Spleen (tissue), 11 donors: ENCODE data around the gene TAL1. TPM values are rescaled to one million over a fixed set of nuclear protein-coding genes. Genes with fewer than 3 reads are reported as not detected.

Experiments used
- DNase-seq: peaks from one replicate; pipeline ENCODE4 v3.0.0-alpha.2; 2020
- H3K27ac ChIP-seq, 8 donors: fragments of 200-600 bp; sonication (generic) in 7 of 8; 1 replicate in 4 of 8; 2 replicates in 4 of 8; pipeline versions ENCODE4 v1.5.0 to v1.8.0; 2016 to 2021; ENCODE audit warnings: inconsistent platforms in 4 of 8, mild to moderate bottlenecking in 4 of 8, moderate library complexity in 1 of 8
- H3K27me3 ChIP-seq, 7 donors: fragments of 200-600 bp; sonication (generic) in 6 of 7; replicated peaks in 1 of 7; 1 replicate in 4 of 7; 2 replicates in 3 of 7; pipeline versions ENCODE4 v1.5.0 to v1.8.0; 2016 to 2021; ENCODE audit warnings: inconsistent platforms in 3 of 7, mild to moderate bottlenecking in 1 of 7
- H3K36me3 ChIP-seq, 6 donors: fragments of 200-600 bp; sonication (generic) in 5 of 6; 1 replicate in 4 of 6; 2 replicates in 2 of 6; pipeline versions ENCODE4 v1.5.0 to v1.8.0; 2016 to 2021; ENCODE audit warnings: inconsistent platforms in 2 of 6
- H3K4me1 ChIP-seq, 6 donors: fragments of 200-600 bp; sonication (generic) in 5 of 6; 1 replicate in 3 of 6; 2 replicates in 3 of 6; pipeline versions ENCODE4 v1.5.0 to v1.8.0; 2016 to 2021; ENCODE audit warnings: inconsistent platforms in 3 of 6
- H3K4me3 ChIP-seq, 8 donors: fragments of 200-600 bp; sonication (generic) in 7 of 8; 1 replicate in 4 of 8; 2 replicates in 4 of 8; pipeline versions ENCODE4 v1.5.0 to v1.8.0; 2016 to 2021; ENCODE audit warnings: inconsistent platforms in 4 of 8, mild to moderate bottlenecking in 4 of 8, moderate library complexity in 2 of 8
- H3K9me3 ChIP-seq, 8 donors: fragments of 200-600 bp; sonication (generic) in 7 of 8; 1 replicate in 4 of 8; 2 replicates in 4 of 8; pipeline versions ENCODE4 v1.5.0 to v1.8.0; 2016 to 2021; ENCODE audit warnings: inconsistent platforms in 4 of 8
- CTCF ChIP-seq, 11 experiments: fragments of 200-600 bp in 7 of 11; fragments of 450-650 bp in 4 of 11; sonication (generic) in 4 of 11; IDR thresholded peaks in 8 of 11; conservative IDR thresholded peaks in 3 of 11; 1 replicate in 7 of 11; 2 replicates in 4 of 11; pipeline versions ENCODE4 v1.4.0 to v1.8.0; 2016 to 2021; ENCODE audit warnings: antibody characterized with exemption in 11 of 11, inconsistent platforms in 4 of 11, mild to moderate bottlenecking in 1 of 11
- POLR2A ChIP-seq, 3 donors: fragments of 450-650 bp; IDR thresholded peaks; one replicate each; pipeline ENCODE4 v1.5.1; 2017; ENCODE audit warnings: antibody characterized with exemption in 3 of 3, mild to moderate bottlenecking in 1 of 3
- POLR2AphosphoS5 ChIP-seq, 3 donors: sonication (generic); formaldehyde crosslinking; IDR thresholded peaks; one replicate each; pipeline ENCODE4 v1.5.1; 2017; ENCODE audit warnings: antibody characterized with exemption in 3 of 3
- WGBS, 5 donors: extraction: QIAGEN DNeasy Blood & Tissue Kit in 3 of 5; methylation state at CpG; one replicate each; pipeline versions ENCODE4 v1.1.5 to v1.1.7; 2013 to 2018; 5-methylcytosine and 5-hydroxymethylcytosine counted together
- intact Hi-C: fragments of 100-400 bp; cut with DNase I; formaldehyde crosslinking; loops from one replicate; pipeline ENCODE4 v1.15.0; 2023; ENCODE audit warnings: low total_unique reads
- polyA plus RNA-seq, 3 donors: library from polyadenylated mRNA; stranded (reverse); fragments of 200-250 nt; gene quantifications; one replicate each; pipeline ENCODE4 v1.2.1, GENCODE V29; 2013
- total RNA-seq, 7 donors: library from RNA; depleted of rRNA in 3 of 7; stranded (reverse); fragments of >200 nt in 3 of 7; fragmentation: NEBNext Ultra II Directional in 4 of 7; extraction: Animal tissue kit (Norgen Biotek cat#: 25700) in 4 of 7; gene quantifications; one replicate each; pipeline versions ENCODE4 v1.1.0 to v1.2.1, GENCODE V29; 2016 to 2021
- donor health status: healthy with polysubstance abuse.
- donor health status: DM: no; HTN: no; CAD: no; lungs with moderate emphysema.
- donor health status: DM: no; HTN: no; CAD: no.
- donor health status: Bipolar disorder and iron deficiency.
- donor health status: healthy.
- donor health status: DM: no; HTN: no; CAD: no.
- donor health status: DM: yes; HTN: yes; CAD: no.

Gene TAL1
- total and polyA plus RNA-seq, 10 donors: 2.9 to 24.5 (median 14.0) TPM

- no peak for TF ChIP-seq POLR2AphosphoS5 (IDR thresholded peaks at IDR 0.05)
- TF ChIP-seq CTCF (IDR thresholded peaks at IDR 0.05 in 8 of 11, conservative IDR thresholded peaks at IDR 0.05 in 3 of 11): no peak
- TF ChIP-seq POLR2A (IDR thresholded peaks at IDR 0.05): no peak
- DNase-seq: peak; percentile 38
- H3K27me3 ChIP-seq: peaks cover 0 to 44% (median 4%) of the 10 kb centered on the region in 7 donors
- 85 to 88% (median 86%) methylated on average over 5 of the region's 5 CpGs for whole genome bisulfite sequencing, 5 donors
- peaks cover 0 to 10% (median 8%) of the 10 kb centered on the region in 6 donors for H3K4me1 ChIP-seq
- intact Hi-C loops: no loop called here
- H3K9me3 ChIP-seq: no peaks in the 10 kb centered on the region
- H3K36me3 ChIP-seq: no peaks in the 10 kb centered on the region
- H3K4me3 ChIP-seq: no peak overlapping the region
- H3K27ac ChIP-seq: no peak overlapping the region
These were observed 47.8 kb downstream of the TAL1 start for GRCh38 chr1:47184090-47184821.

GRCh38 chr1:47183308-47184089 is 48.5 kb downstream of the TAL1 start:
- Histone ChIP-seq H3K4me3 (no peak overlapping the region), H3K27me3 (peaks cover 0 to 48% (median 4%) of the 10 kb centered on the region in 7 donors), H3K27ac (no peak overlapping the region), H3K4me1 (peaks cover 0 to 15% (median 10%) of the 10 kb centered on the region in 6 donors), H3K9me3 (no peaks in the 10 kb centered on the region), H3K36me3 (no peaks in the 10 kb centered on the region)
- intact Hi-C loops: no loop called here
- 63 to 76% (median 73%) methylated on average over 9 to 11 of the region's 11 CpGs for WGBS, 5 donors
- no peak for TF ChIP-seq POLR2A (IDR thresholded peaks at IDR 0.05)
- no peak for TF ChIP-seq POLR2AphosphoS5 (IDR thresholded peaks at IDR 0.05)
- TF ChIP-seq CTCF (IDR thresholded peaks at IDR 0.05 in 8 of 11, conservative IDR thresholded peaks at IDR 0.05 in 3 of 11): no peak
- peak; percentile 49 for DNase-seq

GRCh38 chr1:47182676-47183235 is 49.3 kb downstream of the TAL1 start:
- peak; percentile 55 for DNase-seq
- TF ChIP-seq CTCF (IDR thresholded peaks at IDR 0.05 in 8 of 11, conservative IDR thresholded peaks at IDR 0.05 in 3 of 11): no peak
- TF ChIP-seq POLR2AphosphoS5 (IDR thresholded peaks at IDR 0.05): no peak
- TF ChIP-seq POLR2A (IDR thresholded peaks at IDR 0.05): no peak
- WGBS, 5 donors: 57 to 77% (median 69%) methylated on average over 7 of the region's 7 CpGs
- intact Hi-C loops: no loop called here
- peaks cover 0 to 48% (median 4%) of the 10 kb centered on the region in 7 donors for H3K27me3 ChIP-seq
- no peak overlapping the region for H3K4me3 ChIP-seq
- no peaks in the 10 kb centered on the region for H3K36me3 ChIP-seq
- no peak overlapping the region for H3K27ac ChIP-seq
- H3K4me1 ChIP-seq: peaks cover 0 to 15% (median 10%) of the 10 kb centered on the region in 6 donors
- no peaks in the 10 kb centered on the region for H3K9me3 ChIP-seq
